ENCODE data around the gene TOGARAM2. TPM values are rescaled to one million over a fixed set of nuclear protein-coding genes. Genes with fewer than 3 reads are reported as not detected.
A peak's percentile ranks its signal among the peaks of the same experiment; 100 is the strongest.

TOGARAM2 gene
- total RNA-seq, 1 donor = 0.72 TPM

GRCh38 chr2:28994679-28995078, 13.6 kb downstream of the TOGARAM2 start:
- no peaks in the 10 kb centered on the region for H3K36me3 ChIP-seq (ENCODE audit: insufficient read depth, low read length)
- TF ChIP-seq, protein P1, sequence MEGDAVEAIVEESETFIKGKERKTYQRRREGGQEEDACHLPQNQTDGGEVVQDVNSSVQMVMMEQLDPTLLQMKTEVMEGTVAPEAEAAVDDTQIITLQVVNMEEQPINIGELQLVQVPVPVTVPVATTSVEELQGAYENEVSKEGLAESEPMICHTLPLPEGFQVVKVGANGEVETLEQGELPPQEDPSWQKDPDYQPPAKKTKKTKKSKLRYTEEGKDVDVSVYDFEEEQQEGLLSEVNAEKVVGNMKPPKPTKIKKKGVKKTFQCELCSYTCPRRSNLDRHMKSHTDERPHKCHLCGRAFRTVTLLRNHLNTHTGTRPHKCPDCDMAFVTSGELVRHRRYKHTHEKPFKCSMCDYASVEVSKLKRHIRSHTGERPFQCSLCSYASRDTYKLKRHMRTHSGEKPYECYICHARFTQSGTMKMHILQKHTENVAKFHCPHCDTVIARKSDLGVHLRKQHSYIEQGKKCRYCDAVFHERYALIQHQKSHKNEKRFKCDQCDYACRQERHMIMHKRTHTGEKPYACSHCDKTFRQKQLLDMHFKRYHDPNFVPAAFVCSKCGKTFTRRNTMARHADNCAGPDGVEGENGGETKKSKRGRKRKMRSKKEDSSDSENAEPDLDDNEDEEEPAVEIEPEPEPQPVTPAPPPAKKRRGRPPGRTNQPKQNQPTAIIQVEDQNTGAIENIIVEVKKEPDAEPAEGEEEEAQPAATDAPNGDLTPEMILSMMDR (IDR thresholded peaks at IDR 0.05; ENCODE audit: extremely low read depth, low read depth, low read length) = no peak
- H4K20me1 ChIP-seq (ENCODE audit: insufficient read depth, low read length) = no peaks in the 10 kb centered on the region
- H3K9me3 ChIP-seq (ENCODE audit: low read depth, low read length) = no peaks in the 10 kb centered on the region
- no peak overlapping the region for H3K4me2 ChIP-seq (ENCODE audit: insufficient read depth, low read length)
- peaks cover 6% of the 10 kb centered on the region for H3K4me1 ChIP-seq (ENCODE audit: insufficient read depth, low read length)
- H3K27me3 ChIP-seq (ENCODE audit: insufficient read depth, low read length) = no peaks in the 10 kb centered on the region
- no peak overlapping the region for H3K4me3 ChIP-seq (ENCODE audit: insufficient read depth, low read length)
- H3K27ac ChIP-seq (ENCODE audit: low read depth, low read length) = no peak overlapping the region
- peak; percentile 21 for DNase-seq (ENCODE audit: insufficient read length, low spot score, missing footprints)
- no peak overlapping the region for H2AFZ ChIP-seq (ENCODE audit: low read length)
- H3K79me2 ChIP-seq (ENCODE audit: insufficient read depth, low read length) = no peaks in the 10 kb centered on the region

DNA sequence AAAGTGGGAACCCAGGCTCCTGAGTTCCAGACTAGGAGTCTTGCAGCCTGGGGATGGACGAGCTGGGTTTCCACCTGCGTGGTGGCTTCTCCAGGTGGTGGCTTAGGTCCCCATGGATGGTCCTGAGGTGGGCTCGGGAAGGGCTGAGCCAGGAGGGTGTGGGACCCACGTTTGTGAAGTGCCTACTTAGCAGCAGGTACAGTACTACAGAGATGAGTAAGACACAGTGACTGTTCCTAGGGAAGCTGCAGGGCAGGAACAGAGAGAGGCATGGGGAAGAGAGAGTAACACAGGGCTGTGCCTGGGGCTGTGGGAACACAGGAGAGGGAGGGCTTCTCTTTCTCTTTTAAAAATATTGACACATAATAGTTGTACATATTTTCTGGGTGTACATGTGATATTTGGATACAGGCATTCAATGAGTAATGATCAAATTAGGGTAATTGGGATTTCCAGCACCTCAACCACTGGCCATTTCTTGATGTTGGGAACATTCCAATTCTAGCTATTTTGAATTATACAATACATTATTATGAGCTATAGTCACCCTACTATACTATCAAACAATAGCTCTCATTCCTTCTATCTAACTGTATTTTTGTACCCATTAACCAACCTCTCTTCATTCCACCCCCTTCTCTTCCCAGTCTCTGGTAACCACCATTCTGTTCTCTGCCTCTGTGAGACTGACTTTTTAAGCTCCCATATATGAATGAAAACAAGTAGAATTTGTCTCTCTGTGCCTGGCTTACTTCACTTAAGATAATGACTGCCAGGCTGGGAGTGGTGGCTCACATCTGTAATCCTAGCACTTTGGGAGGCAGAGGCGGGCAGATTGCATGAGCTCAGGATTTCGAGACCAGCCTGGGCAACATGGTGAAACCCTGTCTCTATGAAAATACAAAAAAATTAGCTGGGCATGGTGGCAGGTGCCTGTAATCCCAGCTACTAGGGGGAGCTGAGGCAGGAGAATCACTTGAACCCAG, 15.0 kb downstream of the TOGARAM2 start:
- Histone ChIP-seq H3K9me3 (ENCODE audit: low read depth, low read length) (no peaks in the 10 kb centered on the region), H3K36me3 (ENCODE audit: insufficient read depth, low read length) (no peaks in the 10 kb centered on the region), H3K27ac (ENCODE audit: low read depth, low read length) (no peak overlapping the region), H2AFZ (ENCODE audit: low read length) (no peak overlapping the region), H3K4me1 (ENCODE audit: insufficient read depth, low read length) (peaks cover 6% of the 10 kb centered on the region), H4K20me1 (ENCODE audit: insufficient read depth, low read length) (no peaks in the 10 kb centered on the region), H3K27me3 (ENCODE audit: insufficient read depth, low read length) (no peaks in the 10 kb centered on the region), H3K79me2 (ENCODE audit: insufficient read depth, low read length) (no peaks in the 10 kb centered on the region), H3K4me3 (ENCODE audit: insufficient read depth, low read length) (no peak overlapping the region), H3K4me2 (ENCODE audit: insufficient read depth, low read length) (no peak overlapping the region)
- TF ChIP-seq, protein P1 (IDR thresholded peaks at IDR 0.05; ENCODE audit: extremely low read depth, low read depth, low read length) = no peak
- DNase-seq (ENCODE audit: insufficient read length, low spot score, missing footprints) = peak; percentile 81

- no peak overlapping the region for H2AFZ ChIP-seq (ENCODE audit: low read length)
- no peak overlapping the region for H3K27ac ChIP-seq (ENCODE audit: low read depth, low read length)
- no peak overlapping the region for H3K4me2 ChIP-seq (ENCODE audit: insufficient read depth, low read length)
Measured at GRCh38 chr2:28997237-28997846, 16.2 kb downstream of the TOGARAM2 start.

More at GRCh38 chr2:28997237-28997846, 16.2 kb downstream of the TOGARAM2 start:
- peaks cover 2% of the 10 kb centered on the region for H3K4me1 ChIP-seq (ENCODE audit: insufficient read depth, low read length)
- no peaks in the 10 kb centered on the region for H3K36me3 ChIP-seq (ENCODE audit: insufficient read depth, low read length)
- DNase-seq (ENCODE audit: insufficient read length, low spot score, missing footprints) = peak; percentile 69
- TF ChIP-seq, protein P1 (IDR thresholded peaks at IDR 0.05; ENCODE audit: extremely low read depth, low read depth, low read length) = no peak
- H3K4me3 ChIP-seq (ENCODE audit: insufficient read depth, low read length) = no peak overlapping the region
- H4K20me1 ChIP-seq (ENCODE audit: insufficient read depth, low read length) = no peaks in the 10 kb centered on the region
- no peaks in the 10 kb centered on the region for H3K79me2 ChIP-seq (ENCODE audit: insufficient read depth, low read length)
- H3K27me3 ChIP-seq (ENCODE audit: insufficient read depth, low read length) = no peaks in the 10 kb centered on the region
- H3K9me3 ChIP-seq (ENCODE audit: low read depth, low read length) = no peaks in the 10 kb centered on the region
